HG03045 (cell line): ENCODE results near the gene SELENOM.
"Not testable (repeated sequence)": the region's sequence is repeated elsewhere in the genome, so short reads cannot be mapped to it uniquely, and the experiment has no call there.

Experiments used
- ATAC-seq: cut with Tn5 transposase; IDR thresholded peaks from one replicate; pipeline ENCODE4 v1.9.1; 2021; ENCODE audit warnings: mild to moderate bottlenecking, moderate library complexity; ENCODE audit not compliant: unreplicated experiment

The SELENOM gene

DNA sequence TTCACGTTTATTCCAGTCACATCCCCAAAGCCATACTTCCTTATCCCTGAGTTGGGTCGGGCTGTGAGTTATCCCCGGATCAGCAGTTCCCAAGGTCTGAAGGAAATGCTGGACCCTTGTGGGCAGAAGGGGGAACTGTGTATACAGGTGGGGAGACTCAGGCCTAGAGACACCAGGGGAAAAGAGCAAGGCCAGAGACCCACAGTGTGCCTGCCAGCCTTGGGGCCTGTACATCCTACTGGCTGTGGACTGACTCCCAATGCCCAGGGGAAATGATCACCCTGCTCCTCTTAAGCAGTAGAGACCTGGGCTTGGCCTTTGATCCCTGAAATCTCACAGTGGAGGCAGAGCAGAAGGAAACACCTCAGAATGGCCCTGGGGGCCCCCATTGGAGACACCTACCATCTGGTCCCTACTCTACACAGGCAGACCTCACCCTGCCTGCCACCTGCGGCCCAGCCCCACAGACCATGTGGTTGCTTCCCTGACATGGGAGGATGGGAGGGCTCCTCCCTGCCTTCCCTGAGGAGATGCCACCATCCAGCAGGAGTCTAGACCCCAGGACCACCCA lies 1.3 kb downstream of the SELENOM start:
- no peak for ATAC-seq

DNA sequence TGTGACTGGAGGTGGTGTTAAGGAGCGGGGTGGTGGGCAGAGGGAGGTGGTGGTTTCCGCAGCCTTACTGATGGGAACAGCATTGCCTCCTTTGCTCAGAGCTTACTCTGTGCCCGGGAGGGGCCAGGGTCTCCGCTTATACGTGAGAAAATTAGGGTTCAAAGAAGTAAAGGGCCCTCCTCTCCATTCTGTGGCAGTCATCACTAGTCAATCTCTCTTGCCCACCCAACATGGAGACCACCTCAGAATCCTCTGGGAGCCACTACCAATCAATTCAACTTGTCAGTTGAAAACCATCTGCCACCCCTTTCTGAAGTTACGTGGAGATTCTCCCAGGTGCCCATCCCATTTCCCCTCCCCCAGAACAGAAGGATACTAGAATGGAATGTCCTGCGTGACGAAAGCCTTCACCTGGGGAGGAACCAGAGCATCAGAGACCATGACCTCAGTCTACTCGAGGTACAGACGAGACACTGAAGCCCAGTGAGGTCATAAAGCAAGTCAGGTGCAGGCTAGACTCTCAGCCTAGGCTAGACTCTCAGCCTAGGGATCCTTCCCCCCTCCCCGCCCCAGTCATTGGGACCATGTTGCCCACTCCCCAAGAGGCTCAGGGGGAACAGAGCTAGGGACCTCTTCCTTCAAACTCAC lies 2.0 kb downstream of the SELENOM start:
- ATAC-seq: no peak

DNA sequence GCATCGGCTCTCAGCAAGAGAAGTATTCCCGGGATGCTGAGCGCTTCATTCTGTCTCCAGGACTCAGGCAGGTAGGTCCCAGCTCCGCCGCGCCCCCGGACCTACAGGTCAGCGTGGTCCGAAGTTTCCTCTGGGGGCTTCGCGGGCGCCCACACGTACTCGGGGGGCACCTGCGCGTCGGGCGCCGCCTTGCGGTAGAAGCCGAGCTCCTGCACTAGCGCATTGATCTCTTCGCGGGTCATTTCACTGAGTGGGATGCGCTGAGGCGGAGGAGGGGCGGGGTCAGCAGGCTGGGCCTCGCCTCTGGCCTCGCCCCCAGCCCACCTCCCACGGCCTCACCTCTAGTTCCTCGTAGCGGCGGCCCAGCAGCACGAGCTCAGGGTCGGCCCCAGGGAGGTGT lies 2.5 kb downstream of the SELENOM start:
- ATAC-seq: no peak

DNA sequence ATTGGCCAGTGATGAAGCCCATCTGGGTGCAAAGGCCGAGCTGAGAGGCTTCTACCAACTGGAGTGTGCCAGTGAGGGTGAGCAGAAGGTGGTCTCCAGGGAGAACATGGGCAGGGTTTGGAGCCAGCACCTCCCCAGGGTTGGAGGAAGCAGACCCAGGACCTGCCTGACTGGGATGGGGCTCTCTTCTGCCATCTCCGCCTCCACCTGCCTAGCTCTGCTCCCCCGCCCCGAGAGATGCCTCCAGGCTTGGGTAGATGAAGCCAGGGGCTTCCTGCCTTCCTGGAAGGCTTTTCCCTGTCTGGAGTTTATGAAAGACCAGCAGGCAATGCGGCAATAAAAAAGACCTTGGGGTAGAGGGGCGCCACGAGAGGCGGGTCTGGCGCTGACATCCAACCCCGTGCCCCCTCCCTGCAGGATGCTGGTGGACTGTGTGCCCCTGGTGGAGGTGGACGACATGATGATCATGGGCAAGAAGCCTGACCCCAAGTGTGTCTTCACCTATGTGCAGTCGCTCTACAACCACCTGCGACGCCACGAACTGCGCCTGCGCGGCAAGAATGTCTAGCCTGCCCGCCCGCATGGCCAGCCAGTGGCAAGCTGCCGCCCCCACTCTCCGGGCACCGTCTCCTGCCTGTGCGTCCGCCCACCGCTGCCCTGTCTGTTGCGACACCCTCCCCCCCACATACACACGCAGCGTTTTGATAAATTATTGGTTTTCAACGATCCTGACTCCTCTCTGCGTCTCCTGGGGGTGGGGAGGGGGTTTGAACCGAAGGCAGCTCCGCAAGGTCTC lies 3.3 kb downstream of the SELENOM start:
- ATAC-seq: no peak

DNA sequence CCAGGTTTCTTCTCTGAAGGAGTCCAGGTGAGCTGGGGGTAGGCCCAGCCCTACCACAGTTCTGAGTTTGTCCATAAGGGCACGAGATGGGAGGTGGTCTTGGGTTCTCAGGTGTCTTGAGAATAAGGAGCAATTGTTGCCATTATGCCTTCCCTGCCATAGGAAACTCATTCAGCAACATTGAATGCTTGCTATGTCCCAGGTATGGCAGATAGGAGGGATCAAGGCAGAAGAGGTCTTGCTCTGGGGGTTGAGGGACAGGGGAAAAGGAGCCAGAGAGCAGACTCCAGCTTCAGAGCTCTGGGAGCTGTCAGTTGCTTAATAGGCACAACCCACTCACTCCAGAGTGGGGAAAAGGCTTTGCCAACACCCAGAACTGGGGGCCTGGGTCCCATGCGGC lies 4.3 kb downstream of the SELENOM start:
- no peak for ATAC-seq

DNA sequence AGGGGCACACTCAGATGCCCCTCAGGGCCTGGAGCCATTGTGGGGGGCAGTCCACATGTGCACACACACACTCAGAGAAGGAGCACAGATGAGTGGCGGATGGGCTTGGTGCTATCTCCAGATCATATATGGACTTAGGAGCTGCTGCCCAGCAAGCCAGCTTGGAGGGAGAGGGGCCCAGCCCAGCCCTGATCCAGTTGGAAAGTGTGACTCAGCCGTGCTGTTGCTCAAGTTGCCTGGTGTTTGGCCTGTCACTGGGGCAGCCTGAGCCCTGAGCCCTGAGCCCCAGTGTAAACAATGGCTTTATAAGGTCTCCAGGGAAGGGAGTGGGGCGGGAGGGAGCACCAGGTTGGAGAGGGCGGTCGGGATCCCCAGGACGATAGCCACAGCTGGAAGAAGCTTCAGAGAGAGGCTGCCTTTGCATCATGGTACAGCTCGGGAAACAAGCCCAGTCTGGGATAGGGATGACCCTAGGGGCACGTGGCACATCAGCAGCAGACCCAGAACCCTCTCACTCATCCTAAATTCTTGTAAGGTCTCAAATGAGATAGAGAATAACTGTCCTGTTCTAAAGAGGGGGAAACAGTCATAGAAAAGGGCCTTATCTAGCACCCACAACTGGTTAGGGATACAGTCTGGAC lies 4.8 kb downstream of the SELENOM start:
- ATAC-seq: no peak

DNA sequence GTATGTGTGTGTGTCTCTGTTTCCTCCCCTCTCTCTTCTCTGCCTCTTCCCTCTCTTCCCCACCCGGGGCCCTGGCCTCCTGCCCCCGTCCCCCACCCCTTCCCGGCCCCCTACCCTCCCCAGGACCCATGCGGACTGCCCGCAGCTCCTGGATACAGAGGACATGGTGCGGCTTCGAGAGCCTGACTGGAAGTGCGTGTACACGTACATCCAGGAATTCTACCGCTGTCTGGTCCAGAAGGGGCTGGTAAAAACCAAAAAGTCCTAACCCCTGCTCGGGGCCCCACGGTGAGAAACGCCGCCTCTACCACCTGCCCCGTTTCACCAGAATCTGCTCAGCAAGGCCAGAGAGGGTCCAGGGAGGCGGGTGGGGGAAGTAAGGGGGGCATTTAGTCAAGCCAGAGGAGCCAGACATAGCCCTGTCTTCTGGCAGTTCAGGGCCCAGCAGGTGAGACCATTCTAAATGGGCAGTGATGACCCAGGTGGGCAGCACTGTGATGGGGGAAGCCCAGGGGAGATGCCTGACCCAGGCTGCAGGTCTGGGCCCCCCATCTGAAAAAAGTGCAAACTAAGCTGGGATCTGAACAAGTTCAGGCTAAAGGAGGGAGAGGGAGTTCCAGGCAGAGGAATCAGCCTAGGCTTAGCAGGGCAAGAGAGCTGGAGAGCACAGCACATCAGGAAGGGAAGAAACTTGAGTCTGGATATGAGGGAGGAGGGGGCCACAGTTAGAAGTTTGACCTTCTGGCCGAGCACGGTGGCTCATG lies 6.4 kb downstream of the SELENOM start:
- ATAC-seq: no peak

DNA sequence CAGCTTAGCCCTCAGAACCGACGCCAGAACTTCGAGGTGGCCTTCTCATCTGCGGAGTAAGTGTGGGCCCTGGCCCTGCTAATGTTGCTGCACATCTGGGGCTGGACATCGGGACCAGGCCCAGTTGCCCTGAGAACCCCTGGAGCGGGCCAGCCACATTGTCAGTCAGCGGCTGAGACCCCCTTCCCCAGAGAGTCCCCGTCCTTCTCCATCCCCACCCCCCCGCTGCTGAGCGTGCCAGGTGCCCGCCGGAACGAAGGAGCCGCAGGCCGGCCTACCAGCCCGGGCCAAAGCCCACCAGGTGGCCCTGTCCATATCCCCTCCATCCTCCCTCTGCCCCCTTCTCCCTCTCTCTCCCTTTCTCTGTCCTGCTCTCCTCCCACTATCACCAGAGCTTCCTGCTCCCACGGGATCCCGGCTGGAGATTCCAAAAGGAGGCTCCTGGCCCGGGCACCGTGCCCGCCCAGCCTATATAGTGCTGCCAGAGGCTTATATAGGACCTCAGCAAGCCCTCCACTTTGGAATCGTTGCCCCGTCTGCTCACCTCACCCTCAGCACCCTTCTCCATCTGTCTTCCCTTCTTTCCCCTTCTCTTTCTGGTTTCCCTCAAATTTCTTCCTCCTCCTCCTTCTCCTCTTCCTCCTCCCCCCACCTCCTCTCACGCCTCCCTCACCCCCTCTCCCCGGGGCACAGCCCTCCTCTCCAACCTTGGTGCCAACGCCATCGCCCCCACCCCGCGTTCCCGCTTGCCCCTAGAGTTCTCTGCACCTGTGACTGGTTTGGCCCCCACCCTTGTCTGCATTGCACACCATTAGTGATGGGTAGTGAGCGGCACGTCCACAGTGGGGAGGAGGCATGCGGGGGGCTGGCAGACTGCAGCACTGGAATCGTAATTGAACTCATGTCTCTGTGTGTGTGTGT lies 7.3 kb downstream of the SELENOM start:
- ATAC-seq: no peak

DNA sequence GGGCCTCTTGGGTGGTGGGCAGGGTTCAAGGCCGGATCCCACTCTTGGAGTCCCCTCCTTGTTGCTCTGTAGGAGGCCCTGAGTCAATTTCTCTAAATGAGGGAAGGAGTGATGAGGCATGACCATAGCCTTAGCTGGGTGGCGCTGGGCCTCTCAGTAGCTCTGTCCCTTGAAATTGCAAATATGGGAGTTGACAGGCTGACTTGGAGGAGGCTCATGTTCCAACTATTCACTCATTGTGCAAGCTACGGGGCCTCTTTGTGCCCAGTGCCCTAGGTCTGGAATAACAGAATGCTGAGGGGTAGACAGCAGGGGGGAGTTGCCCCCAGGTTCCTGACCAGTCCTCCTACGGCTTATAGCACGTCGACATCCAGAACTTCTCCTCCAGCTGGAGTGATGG lies 8.0 kb downstream of the SELENOM start:
- no peak for ATAC-seq

DNA sequence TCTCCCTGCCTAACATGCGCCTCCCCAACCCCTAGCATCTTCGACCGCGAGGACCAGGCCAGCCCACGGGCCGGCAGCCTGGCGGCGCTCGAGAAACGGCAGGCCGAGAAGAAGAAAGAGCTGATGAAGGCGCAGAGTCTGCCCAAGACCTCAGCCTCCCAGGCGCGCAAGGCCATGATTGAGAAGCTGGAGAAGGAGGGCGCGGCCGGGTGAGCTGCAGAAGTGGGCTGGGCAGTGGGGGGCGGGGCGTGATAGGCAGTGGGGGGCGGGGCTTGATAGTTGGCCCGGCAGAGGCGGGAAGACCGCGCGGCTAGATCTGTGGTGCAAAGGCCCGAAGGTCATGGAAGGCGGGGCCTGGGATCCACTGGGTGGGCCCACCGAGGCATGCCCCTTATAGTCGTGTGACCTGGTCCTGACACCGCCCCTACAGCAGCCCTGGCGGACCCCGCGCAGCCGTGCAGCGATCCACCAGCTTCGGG lies 8.7 kb downstream of the SELENOM start:
- ATAC-seq: no peak

DNA sequence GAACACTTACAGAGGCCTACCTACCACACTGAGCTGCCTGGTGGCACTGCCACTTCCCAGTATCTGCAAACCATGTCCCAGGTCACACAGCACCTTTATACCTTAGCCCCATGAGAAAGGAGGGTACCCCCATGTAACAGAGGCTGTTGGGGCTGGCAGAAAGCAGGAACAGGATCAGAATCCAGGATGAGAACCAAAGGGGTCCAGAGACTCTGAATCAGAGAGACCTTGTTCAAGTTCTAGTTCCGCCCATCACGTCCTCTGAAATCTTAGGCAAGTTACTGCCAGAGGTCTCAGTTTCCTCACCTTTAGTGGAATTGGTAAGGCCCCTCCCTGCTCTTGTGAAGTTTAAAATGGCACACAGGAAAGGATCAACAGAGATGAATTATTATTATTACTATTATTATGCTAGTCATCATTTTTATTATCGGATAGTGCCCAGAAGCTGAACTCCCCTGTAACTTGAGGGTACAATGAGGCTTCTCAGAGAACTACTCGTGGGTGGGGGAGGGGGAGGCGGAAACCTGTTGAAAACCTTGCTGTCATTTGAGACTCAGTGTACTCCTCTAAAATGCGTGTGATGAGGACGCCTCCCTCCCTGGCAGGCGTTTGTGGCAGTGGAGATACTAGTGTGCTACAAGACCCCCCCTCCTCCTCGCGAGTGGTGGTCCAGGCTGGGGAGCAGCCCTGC lies 9.3 kb downstream of the SELENOM start:
- ATAC-seq: no peak

DNA sequence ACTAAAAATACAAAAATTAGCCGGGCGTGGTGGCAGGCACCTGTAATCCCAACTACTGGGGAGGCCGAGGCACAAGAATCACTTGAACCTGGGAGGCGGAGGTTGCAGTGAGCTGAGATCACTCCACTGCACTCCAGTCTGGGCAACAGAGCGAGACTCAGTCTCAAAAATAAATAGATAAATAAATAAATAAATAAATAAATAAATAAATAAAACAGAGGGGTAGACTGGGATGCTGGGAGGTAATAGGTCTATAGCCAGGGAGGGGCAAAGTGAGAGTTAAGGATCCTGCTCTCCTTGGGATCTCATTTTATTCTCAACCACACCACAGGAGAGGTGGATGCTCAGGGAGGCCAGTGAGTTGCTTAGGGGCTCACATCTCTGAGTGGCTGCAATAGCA lies 9.8 kb downstream of the SELENOM start:
- ATAC-seq: not testable (repeated sequence)

DNA sequence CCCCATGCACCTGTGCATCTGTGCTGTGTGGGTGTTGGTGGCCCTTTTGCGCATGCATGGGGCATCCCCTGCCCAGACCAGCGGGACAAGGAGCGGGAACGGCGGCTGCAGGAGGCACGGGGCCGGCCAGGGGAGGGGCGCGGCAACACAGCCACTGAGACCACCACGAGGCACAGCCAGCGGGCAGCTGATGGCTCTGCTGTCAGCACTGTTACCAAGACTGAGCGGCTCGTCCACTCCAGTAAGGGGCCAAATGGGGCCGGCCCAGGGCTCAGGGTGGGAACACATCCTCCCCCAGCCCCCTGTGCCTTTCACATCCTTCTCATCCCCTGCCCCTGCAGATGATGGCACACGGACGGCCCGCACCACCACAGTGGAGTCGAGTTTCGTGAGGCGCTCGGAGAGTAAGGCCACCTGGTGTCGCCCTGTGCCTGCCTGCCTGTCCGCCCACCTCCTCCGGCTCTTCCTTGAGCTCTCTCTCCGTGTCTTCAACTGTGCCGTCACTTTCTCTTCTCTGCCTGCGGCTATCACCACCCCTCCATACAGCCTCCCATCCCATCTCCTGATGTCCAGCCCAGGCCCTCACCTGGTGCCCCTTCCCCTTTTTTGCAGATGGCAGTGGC lies 10.6 kb downstream of the SELENOM start:
- no peak for ATAC-seq

DNA sequence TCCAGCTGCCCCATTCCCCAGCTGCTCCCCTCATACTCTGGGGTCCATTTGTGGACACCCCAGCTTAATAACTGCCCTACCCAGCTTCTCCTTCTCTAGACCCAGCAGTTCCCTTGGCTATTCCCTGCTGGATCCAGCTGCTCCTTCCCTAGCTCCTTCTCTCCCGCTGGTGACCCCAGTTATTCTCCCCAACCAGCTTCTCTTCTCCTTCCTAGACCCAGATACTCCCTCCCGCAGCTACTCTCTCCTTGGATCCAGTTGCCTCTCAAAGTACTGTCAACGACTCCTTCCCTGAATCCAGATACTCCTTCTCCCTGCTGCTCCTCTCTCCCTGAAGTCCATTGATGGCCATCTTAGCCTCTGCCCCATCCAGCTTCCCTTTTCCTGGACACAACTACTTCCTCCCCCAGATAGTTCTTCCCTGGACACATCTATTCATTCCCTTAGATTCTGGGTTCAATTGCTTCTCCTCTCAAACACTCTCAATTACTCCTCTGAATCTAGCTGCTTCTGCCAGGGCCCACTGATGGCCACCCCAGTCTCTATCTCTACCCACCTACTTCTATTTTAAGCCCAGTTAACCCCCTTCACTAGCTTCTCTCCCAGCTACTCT lies 11.6 kb downstream of the SELENOM start:
- no peak for ATAC-seq

DNA sequence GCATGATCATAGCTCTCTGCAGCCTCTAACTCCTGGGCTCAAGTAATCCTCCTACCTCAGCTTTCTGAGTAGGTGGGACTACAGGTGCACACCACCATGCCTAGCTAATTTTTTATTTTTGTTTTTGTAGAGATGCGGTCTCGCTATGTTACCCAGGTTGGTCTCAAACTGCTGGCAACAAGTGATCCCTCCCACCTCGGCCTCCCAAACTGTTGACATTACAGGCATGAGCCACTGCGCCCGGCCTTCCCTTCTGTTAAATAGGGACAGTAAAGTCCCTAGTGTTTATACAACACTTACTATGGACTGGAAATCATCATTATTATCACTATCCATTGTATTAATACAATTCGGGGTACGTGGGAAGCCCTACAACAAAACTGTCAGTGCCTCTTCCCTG lies 12.6 kb downstream of the SELENOM start:
- ATAC-seq: no peak

DNA sequence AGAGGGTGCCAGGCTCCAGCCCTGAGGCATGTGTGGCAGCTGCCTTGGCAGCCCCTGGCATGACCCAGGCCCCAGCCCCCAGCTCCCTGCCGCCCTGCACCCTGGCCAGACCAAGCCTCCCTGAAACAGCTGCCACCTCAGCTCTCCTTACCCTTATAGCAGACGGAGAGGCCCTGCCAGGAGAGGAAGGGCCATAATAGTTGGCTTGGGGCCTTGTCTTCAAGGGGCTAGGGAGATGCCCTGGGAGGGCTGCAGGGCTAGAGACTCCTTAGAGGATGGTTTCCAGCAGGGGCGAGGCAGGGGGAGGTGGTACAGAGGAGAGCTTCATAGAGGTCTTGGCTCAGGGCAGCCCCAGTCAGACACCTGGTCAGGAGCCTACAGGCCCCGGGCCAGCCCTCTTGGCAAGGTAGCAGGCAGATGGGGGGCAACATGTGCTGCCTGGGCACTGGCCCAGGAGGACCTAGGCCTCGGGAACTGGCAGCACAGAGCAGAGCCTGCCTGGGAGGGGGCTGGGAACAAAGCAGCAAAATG lies 13.3 kb downstream of the SELENOM start:
- no peak for ATAC-seq

DNA sequence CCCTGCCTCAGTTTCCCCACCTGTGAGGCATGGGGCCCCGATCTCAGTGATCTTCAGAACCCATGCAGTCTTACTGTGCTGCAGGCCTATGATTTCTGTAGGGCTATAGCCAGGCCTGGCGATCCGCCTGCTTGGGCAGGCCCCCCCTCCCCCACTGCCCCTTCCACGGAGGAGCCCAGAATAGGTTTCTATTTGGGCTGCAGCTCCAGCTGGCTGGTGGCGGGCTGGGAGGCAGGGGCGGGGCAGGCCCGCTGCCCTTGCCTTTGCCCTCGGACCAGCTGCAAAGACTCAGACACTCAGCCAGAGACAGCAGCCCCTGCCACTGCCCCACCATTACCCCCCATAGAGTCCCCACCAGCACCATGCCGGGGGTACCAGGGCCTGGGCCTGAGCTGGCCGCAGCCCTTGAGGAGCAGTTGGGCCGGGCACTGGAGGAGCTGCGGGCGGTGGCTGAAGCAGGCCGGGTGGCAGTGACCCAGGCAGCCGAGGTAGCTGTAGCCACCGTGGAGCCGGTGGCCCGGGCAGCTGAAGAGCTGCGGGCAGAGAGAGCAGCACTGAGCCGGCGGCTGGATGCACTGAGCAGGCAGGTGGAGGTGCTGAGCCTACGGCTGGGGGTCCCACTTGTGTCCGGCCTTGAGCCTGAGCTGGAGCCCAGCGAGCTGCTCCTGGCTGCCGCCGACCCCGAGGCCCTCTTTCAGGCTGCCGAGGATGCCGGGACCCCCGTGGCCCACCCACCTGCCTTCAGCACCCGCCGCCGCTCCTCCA lies 14.1 kb downstream of the SELENOM start:
- ATAC-seq: no peak
